Measurements from ENCODE around the gene TMEM218.

- TF ChIP-seq RARB (CRISPR knock-in tag; IDR thresholded peaks at IDR 0.05) (no peak), PATZ1 (CRISPR knock-in tag; IDR thresholded peaks at IDR 0.05; ENCODE audit: borderline replicate concordance) (no peak), CSRNP3 (CRISPR knock-in tag; IDR thresholded peaks at IDR 0.05) (no peak)
Observed at GRCh38 chr11:125140233-125140632, 28.8 kb upstream of the TMEM218 start.

Measured in SK-N-SH treated with all-trans-retinoic acid at 6 μM for 48 hours (cell line).